CD4-positive, alpha-beta T cell treated with Interleukin-21 for 1 hour (primary cell): ENCODE results near the gene CDKAL1.
"Not testable (repeated sequence)": the region's sequence is repeated elsewhere in the genome, so short reads cannot be mapped to it uniquely, and the experiment has no call there.

Experiments
- DNase-seq: peaks from one replicate; pipeline ENCODE4 v3.0.0-alpha.2; 2020

Gene CDKAL1

GRCh38 chr6:20534295-20535262, at the start of gene CDKAL1:
TSS of gene CDKAL1 (plus strand) at chr6:20534457. CDS start at chr6:20546351, 11,894 bp downstream.
- peak; percentile 93 for DNase-seq

DNA sequence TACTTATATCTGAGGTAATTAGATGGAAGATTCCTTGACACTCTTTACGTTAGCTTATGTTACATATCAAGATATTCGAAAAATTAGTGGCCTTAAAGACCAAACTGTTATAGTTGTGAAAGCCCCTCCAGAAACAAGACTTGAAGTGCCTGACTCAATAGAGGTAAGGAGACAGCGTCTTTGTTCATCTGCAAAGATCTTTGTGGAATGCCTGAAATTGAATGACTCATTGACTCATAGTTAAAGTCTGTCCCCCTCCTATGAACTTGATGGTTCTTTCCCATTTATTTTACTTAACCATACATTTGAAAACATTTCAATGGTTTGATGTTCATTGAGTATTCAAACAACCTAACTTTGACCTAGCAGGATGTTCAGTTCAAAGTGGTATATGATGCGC, 47.6 kb upstream of the CDKAL1 start:
- no peak for DNase-seq

GRCh38 chr6:20487669-20488375, 46.4 kb upstream of the CDKAL1 start:
- no peak for DNase-seq

DNA sequence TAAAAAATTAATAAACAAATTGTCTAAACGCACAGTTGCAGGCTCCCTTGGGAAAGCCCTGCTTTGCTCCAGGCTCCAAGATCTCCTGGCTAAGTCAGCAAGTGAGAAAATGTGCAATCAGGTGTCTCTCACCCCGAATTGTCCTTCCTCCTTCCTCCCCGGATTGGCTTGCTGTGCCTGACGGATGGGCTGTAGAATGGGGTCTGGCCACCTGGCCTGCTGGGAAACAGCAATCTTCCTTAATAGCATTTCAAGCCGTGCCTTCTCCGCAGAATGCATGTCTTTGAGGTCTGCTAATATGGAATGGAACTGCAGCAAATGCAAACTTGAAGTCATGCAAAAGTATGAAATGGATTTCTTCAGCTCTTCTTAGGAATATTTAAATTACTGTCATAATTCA, 43.7 kb upstream of the CDKAL1 start:
- no peak for DNase-seq

DNA sequence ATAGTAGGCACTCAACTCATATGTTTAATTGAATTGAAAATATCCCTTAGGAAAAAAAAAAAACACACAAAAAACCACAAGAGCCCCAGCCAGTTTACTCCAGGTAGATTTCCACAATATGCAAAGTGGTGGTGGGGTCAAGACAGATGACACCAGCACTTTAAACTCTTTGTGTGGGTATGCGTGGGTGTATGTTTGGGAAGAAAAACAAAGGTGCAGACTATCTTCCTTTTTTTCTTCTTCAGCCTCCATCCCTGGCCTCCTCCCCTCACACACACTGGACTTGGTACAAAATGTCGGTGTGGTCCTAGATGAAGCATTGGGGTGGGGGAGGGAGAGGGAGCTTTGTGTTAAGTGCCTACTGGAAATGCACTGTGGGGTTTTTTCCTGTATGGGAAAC, 42.2 kb upstream of the CDKAL1 start:
- DNase-seq, result no peak

GRCh38 chr6:20497216-20498040, 36.8 kb upstream of the CDKAL1 start:
- no peak for DNase-seq

DNA sequence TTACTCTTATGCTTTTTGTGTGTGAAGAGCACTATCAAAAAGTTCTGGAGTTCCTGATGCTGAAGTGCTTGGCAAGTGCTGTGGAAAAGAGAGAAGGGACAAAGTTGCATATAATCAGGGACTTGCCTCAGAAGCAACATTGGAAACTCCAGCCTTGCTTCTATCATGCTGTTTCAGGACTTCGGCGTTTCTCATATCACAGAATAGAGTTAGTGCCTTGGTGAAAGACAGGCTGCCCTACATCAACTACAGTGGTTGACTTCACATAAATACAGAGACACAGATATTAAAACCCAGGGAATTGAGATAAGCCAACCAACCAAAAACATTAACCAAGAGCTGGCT, 36.2 kb upstream of the CDKAL1 start:
- no peak for DNase-seq

DNA sequence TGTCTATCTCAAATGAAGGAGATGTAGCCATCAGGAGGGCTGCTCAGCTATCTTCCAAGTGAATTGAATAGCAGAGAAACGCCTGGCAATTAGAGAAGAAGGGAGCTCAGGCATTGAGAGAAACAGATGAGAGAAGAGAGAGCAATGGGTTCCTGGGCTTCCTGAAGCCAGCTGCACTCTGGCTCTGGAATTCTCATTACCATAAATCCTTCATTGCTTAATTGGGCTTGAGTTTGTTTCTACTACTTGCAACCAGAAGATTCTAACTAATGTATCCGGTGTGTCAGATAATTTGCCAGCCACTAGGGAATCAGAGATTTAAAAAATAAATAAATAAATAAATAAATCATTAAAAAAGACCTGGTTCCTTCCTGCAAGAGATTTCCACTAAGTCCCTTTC, 25.0 kb upstream of the CDKAL1 start:
- DNase-seq, result no peak

DNA sequence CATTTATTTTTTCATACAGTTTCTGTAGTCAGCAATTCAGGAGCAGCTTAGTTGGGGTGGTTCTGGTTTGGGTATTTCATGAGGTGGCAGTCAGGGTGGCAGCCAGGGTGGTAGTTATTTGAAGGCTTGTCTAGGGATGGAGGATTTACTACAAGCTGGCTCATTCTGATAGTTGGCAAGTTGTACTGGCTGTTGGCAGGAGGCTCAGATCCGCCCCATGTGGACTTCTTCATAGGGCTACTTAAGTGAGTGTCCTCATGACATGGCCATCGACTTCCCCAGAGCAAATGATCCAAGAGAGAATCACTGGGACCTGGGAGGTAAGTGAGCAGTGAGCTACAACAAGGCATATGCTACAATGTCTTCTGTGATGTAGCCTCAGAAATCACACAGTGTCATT, 22.4 kb upstream of the CDKAL1 start:
- DNase-seq, result no peak

DNA sequence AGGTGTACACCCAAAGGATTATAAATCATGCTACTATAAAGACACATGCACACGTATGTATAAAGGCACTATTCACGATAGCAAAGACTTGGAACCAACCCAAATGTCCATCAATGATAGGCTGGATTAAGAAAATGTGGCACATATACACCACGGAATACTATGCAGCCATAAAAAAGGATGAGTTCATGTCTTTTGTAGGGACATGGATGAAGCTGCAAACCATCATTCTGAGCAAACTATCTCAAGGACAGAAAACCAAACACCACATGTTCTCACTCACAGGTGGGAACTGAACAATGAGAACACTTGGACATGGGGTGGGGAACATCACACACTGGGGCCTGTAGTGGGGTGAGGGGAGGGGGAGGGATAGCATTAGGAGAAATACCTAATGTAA, 9.0 kb upstream of the CDKAL1 start:
- DNase-seq, result not testable (repeated sequence)

- DNase-seq, result peak; percentile 66
Observed at GRCh38 chr6:20529086-20529448, 5.2 kb upstream of the CDKAL1 start.

- DNase-seq, result no peak
Observed at GRCh38 chr6:20532881-20533280, 1.4 kb upstream of the CDKAL1 start.

DNA sequence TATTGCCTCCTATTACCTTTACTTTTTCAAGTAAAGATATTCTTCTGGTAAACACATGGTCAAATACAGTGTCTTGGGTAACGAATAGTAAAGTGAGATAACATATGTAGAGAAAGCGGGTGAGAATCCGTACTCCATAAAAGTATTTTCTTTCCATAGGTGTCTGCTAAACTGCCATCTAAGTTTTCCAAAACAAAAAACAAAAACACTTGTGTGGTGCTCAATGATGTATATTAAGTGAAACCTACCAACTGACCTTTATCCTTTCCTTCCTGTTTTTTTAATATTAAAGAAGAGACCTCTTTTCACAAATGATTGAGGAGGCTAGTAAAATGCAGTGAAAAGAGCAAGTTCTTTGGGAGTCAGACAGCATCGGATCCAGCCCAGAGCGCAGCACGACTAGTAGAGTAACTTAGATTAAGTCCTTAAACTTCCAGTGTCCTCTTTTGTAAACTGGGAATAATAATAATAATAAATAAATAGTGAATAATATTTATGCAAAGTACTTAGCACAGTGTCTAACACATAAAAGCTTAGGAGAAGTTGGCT, 437 bp upstream of the CDKAL1 start:
- DNase-seq, result no peak

GRCh38 chr6:20538131-20538662, 3.9 kb downstream of the CDKAL1 start:
- no peak for DNase-seq

GRCh38 chr6:20538907-20539306, 4.7 kb downstream of the CDKAL1 start:
- no peak for DNase-seq

GRCh38 chr6:20539387-20539786, 5.1 kb downstream of the CDKAL1 start:
- no peak for DNase-seq

- no peak for DNase-seq
Observed at GRCh38 chr6:20540683-20541082, 6.4 kb downstream of the CDKAL1 start.

- DNase-seq, result no peak
Observed at GRCh38 chr6:20541382-20541781, 7.1 kb downstream of the CDKAL1 start.

DNA sequence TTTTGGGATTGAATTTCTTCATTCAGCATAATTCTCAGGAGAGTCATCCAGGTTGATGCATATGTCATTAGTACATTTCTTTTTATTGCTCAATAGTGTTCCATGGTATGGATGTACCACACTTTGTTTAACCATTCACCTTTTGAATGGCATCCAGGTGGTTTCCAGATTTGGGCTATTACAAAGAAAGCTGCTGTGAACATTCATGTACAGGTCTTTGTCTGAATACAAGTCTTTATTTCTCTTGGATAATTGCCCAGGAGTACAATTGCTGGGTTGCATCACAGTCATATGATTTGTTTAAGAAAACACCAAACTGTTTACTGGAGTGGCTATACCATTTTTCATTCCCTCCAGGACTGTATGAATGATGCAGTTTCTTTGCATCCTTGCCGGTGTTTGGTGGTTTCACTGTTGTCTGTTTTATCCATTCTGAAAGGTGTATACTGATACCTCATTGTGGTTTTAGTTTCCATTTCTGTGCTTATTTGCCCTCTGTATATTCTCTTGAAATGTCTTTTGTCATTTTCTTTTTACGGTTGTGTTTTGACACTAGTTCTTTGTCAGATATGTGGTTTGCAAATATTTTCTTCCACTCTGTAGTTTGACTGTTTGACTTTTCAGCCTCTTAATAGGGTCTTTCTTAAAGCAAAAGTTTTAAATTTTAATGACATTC, 8.8 kb downstream of the CDKAL1 start:
- DNase-seq, result no peak

- no peak for DNase-seq
Observed at GRCh38 chr6:20548264-20548663, 14.0 kb downstream of the CDKAL1 start.

DNA sequence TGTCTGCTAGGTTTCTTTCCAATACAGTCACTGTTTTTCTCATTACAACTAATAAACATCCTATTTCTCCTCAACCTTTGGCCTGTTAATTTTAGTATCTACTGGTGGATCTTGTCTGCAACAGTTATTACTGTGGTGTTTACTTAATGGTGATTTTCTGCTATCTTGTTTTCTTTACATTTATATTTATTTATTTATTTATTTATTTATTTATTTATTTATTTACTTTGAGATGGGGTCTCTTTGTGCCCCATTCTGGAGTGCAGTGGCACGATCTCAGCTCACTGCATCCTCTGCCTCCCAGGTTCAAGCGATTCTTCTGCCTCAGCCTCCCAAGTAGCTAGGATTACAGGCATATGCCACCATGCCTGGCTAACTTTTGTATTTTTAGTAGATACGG, 15.1 kb downstream of the CDKAL1 start:
- not testable (repeated sequence) for DNase-seq

- DNase-seq, result no peak
Observed at GRCh38 chr6:20554326-20554725, 20.1 kb downstream of the CDKAL1 start.
